Stimulated activated CD4-positive, alpha-beta T cell treated with anti-CD3 and anti-CD28 coated beads, Interleukin-12 subunit alpha, Interleukin-12 subunit beta, amount 100 ng/mL, for 24 hours (primary cell): ENCODE measurements around the gene ADAD1.
"Not testable (repeated sequence)": the region's sequence is repeated elsewhere in the genome, so short reads cannot be mapped to it uniquely, and the experiment has no call there.

Source experiments
- DNase-seq, 2 experiments: peaks; one replicate each; pipeline ENCODE4 v3.0.0-alpha.2; 2020; ENCODE audit warnings: low read depth in 2 of 2

ADAD1 gene

DNA sequence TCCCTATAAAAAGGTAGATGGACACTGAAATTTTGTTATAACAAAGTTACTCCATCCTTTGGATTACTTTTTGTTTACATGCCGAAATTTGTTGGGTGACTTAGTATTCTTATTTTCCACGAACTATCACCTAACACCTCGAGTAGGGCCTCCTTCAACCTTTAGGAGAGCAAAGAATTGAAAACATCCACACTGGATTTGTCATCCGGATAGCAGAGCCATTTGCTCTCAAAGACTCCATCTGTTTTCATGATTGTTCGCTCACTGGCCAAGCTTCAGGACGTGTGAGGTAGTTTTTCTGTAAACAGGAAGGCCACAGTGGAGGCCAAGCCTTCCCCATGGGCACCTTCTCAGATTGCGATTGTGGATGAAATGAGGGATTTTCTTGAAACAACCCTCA lies at the start of gene ADAD1:
TSS of gene ADAD1 (plus strand) at position 301 of the 400 bp plus-strand sequence. CDS start 1,059 bp downstream, outside the sequence.
- no peak for DNase-seq

DNA sequence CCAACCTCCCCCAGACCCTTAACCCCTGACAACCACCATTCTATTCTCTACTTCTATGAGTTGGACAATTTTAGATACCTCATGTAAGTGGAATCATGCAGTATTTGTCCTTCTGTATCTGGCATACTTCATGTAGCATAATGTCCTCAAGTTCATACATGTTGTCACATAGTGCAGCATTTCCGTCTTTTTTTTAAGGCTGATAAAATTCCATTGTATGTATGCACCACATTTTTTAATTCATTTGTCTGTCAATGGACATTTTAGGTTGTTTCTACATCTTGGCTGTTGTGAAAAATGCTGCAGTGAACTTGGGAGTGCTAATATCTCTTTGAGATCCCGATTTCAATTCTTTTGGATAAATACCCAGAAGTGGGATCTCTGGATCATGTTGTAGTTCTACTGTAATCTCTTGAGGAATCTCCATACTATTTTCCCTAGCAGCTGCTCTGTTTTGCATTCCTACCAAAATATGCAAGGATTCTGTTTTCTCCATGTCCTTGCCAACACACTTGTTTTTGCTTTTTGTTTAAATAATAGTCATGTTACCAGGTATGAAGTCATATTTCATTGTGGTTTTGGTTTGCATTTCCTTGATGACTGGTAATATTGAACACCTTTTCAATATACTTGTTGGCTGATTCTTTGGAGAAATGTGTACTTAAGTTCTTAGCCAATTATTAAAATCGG lies 48.8 kb upstream of the ADAD1 start:
- DNase-seq: no peak

DNA sequence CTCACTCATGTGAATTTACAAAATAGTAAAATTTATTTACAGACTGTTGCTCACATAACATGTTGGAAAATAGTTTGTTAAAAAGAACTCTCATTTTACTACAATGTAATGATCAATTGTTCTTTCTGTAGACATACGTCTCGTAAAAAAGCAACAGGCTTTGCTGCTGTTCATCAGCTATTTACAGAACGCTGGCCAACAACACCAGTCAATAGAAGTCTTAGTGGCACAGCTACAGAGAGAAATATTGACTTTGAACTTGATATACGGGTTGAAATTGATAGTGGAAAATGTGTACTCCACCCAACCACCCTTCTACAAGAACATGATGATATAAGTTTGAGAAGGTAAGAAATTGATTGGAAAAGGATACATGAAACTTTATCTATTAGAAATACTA lies 47.6 kb upstream of the ADAD1 start:
- DNase-seq: no peak

DNA sequence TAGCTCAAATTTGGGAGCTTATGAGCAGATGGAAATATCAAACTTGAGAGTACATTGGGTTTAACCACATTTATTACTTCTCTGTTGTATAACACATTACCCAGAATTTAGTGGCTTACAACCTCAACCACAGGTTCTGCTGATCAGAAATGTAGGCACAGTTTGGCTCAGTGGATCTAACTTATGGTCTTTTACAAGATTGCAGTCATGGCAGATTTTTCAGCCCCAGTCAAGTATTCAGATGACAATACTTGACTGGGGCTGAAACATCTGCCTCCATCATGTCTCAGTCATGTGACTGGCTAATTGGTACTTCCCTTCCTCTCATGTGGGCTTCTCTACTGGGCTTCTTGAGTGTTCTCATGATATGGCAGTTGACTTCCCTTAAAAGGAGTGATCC lies 44.0 kb upstream of the ADAD1 start:
- DNase-seq: no peak

DNA sequence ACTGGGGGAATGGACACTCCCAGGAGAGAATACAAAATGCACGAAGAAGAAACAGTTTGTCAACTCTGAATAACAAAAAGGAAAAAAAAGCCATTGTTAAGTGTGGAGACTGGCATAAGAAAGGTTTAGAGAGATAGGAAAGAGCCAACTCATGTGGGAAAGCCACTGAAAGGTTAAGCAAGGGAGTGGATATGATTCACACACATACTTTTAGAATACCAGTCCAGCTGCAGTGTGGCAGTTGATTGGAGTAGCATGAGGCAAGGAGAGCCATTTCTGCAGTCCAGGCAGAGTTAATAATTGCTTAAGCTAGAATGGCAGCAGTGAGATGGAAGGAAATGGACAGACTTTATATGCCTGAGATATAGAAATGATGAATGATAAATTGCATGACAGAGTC lies 36.9 kb upstream of the ADAD1 start:
- DNase-seq: no peak

DNA sequence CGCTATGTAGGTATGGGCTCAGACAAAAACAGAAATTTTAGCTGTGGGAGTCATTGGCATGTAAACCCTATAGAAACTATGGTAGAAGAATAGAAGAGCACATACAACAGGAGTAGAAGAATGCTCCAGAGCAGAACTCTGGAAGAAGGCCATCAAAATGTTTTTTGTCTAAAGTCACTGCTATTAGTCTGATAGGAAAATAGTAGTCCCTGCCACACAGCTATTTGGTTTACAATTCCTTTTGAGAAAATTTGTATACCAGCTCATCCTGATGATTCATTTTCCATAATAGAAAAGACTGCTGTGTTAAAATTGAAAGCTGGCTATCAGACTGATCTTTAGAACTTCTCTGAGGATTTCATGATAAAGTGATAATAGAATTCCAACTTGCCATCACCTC lies 32.8 kb upstream of the ADAD1 start:
- DNase-seq: no peak

DNA sequence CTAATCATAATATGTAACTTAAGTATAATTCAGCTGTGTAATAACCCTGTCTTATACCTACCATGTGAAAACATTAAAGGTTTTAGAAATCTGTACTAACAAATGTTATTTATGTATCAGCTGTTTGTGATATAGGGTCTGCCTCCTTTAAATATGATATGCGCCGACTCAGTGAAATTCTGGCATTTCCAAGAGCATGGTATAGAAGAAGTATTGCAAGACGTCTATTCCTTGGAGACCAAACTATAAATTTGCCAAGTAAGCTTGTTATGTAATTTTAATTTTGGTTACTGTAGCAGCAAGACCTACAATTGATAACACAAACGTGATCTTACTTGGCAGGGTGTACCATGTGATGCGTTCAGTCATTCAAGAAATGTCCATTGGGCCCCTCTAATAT lies 32.3 kb upstream of the ADAD1 start:
- no peak for DNase-seq

DNA sequence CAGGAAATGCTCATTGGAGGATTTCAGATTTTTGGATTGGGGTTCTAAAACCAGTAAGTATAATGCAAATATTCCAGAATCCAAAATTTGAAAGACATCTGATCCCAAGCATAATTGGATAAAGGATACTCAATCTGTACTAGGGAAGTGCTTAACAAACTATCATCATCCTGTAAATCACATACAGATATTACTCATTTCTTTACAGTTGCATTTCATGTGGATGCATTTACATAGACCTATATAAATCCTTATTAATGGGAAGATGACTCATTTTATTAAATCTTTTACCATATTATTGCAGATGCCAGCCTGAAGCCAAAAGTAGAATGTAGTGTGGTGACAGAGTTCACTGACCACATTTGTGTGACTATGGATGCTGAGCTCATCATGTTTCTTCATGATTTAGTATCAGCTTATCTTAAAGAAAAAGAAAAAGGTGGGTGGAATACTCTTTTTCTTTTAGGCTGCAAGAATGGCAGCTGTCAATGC lies 22.4 kb upstream of the ADAD1 start:
- no peak for DNase-seq

DNA sequence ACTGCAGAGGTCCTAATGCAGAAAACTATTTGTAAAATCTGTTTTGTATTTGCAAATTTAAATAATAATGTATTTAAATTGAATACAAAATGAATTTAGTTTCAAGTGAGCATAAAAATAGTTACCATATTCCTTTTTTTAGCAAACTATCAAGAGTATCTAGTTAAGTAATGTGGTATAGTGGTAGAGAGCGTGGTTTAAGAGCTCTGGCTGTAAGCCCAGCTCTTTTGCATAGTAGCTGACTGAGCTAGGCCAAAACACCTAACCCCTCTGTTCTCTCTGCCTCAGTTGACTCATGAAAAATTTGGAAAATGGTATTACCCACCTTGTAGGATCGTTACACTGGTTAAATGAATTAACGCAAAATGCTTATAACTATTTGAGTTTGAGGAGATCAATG lies 18.1 kb upstream of the ADAD1 start:
- DNase-seq: no peak

DNA sequence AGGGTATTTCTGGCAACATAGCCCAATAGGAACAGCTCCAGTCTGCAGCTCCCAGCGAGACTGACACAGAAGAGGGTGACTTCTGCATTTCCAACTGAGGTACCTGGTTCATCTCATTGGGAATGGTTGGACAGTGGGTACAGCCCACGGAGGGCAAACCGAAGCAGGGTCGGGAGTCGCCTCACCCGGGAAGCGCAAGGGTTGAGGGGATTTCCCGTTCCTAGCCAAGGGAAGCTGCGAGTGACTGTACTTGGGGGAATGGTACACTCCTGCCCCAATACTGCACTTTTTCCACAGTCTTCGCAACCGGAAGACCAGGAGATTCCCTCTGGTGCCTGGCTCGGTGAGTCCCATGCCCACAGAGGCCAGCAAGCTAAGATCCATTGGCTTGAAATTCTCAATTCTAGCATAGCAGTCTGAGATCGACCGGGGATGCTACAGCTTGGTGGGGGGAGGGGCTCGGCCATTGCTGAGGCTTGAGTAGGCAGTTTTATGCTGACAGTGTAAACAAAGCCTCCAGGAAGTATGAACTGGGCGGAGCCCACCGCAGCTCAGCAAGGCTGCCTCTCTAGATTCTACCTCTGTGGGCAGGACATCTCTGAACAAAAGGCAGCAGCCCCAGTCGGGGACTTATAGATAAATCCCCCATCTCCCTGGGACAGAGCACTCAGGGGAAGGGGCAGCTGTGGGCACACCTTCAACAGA lies 14.0 kb upstream of the ADAD1 start:
- DNase-seq: peak in 1 of 2 experiments; percentile 0

DNA sequence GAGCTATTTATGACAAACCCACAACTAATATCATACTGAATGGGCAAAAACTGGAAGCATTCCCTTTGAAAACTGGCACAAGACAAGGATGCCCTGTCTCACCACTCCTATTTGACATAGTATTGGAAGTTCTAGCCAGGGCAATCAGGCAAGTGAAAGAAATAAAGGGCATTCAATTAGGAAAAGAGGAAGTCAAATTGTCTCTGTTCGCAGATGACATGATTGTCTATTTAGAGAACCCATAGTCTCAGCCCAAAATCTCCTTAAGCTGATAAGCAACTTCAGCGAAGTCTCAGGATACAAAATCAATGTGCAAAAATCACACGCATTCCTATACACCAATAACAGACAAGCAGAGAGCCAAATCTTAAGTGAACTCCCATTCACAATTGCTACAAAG lies 10.0 kb upstream of the ADAD1 start:
- not testable (repeated sequence) for DNase-seq

DNA sequence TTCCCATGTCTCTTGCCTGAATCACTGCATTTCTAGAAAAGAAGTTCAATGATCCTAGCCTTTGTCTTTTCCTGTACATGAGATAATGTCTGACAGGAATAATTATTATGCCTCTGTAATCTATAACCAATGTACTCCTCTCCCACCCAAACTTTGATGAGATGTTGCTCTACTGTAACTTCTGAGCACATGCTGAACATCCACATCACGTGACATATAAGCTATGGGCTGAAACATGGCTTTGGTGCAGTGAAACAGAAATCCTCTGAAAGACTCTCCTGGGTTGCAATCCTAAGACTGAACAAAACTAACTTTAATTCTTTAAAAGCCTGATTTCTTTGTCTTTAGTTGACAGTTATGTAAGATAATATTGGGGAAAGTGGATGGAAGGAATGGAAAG lies 1.5 kb upstream of the ADAD1 start:
- DNase-seq: no peak

DNA sequence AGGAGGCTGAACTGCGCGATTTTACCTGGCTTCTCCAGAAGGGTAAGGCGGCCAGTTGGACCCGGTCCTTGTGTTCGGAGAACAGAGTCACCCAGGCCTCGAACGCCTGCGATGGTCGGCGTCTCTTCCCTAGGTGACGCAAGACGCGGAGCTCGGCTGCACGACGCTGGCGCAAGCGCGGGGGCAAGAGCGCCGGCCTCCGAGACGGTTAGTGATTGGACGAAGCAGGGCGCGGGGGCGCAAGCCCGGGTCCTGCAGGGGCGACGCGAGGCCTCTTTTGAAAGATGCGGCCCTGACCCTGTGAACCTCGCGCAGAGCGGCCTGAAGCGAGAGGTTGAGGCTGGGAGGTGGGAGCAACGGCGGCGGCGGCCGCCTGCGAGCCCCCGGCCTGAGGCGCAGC lies 428 bp downstream of the ADAD1 start:
- no peak for DNase-seq

DNA sequence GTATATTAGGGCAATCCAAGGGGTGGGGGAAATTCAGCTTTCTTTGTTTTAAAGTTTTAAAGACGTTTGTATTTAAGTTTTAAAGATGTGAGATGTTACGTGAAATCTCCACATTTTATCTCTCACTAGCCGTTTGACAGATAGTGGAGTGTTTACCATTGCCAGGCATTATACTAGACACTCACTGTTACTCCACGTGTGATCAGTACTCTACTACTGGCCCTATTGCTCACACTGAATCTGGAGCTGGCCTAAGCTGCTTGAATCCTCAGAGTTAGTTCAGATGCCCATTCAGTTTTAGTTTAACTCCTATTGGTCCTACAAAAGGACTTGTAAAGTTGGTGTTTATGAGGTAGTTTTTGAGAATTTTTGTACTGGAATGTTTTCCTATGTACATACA lies 4.5 kb downstream of the ADAD1 start:
- no peak for DNase-seq

DNA sequence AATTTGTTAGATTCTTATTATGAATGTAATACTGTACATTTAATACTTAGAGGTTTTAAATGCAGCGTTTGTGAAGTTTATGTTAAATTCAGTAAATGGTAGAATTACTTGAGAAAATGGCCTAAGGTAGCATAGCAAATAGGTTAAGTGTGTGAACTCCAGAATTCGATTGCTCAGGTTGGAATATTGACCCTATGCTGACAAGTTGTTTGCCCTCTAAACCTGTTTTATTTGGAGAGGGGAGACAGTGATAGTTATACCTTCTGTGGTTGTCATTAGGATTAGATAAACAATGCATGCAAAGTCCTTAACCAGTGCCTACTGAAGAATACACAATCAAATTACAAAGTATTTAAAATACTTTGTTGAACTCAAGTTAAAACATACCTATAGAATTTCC lies 5.4 kb downstream of the ADAD1 start:
- no peak for DNase-seq

DNA sequence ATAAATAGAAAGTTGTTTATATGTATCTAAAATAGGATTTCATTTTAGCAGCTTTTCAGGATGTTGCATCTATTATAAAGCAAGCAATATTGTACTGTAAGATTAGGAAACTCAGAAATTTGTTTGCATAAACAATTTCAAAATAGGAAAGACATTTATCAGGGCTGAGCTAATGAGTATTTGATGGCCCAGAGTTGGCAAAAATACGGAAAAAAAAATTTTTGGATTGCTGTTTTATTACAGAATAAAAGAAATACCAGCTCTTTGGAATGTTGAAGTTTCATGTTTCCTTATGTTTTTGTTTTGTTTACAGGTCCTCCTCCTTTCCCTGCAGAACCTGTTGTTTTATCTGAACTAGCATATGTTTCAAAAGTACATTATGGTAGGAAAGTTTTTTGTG lies 14.5 kb downstream of the ADAD1 start:
- no peak for DNase-seq

DNA sequence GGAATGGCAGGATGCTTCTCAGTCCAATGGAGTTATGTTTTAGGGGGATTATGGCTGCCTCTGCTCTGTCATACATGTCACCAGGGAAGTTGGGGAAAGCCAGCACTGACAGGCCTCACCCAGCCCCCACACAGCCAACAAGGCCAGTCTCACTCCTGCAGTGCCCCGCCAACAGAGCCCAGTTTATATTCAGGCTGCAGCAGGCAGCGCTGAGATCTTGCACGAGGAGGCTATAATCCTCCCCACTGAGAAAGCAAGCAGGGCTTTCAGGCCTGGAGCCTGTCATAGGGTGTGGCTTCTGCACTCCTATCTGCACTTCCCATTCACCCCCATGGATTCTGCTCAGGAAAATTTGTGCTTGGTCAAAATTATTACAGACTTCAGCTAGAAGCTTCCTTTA lies 25.1 kb downstream of the ADAD1 start:
- DNase-seq: no peak

DNA sequence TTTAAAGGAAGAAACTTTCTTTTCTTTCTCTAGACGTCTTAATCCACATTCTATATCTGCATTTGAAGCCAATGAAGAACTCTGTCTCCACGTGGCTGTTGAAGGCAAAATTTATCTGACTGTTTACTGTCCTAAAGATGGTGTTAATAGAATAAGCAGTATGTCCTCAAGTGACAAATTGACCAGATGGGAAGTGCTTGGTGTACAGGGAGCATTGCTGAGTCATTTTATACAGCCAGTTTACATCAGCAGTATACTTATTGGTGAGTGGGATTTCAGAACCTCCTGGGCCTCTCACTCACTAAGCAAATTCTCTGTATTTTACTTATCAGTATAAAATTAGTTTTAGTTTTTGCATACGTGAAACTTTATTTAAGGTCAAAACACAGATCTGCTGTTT lies 33.7 kb downstream of the ADAD1 start:
- DNase-seq: no peak

DNA sequence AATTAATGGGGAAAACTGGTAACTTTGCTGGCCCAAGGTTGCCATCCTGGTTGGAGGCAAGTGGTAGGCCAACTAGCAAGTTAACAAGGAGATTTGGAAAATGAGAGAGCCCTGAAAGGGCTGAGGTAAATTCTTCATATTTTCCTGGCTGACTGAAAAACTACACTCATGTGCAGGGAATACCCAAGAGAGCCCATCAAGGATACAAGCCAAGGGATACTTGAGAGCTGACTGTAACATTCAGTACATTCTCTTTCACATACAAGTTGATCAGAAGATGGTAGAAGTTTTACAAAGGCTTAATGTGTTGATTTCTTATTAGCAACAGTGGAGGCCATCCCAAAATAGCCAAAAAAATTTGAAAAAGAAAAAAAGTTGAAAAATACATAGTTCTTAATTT lies 44.4 kb downstream of the ADAD1 start:
- DNase-seq: no peak

DNA sequence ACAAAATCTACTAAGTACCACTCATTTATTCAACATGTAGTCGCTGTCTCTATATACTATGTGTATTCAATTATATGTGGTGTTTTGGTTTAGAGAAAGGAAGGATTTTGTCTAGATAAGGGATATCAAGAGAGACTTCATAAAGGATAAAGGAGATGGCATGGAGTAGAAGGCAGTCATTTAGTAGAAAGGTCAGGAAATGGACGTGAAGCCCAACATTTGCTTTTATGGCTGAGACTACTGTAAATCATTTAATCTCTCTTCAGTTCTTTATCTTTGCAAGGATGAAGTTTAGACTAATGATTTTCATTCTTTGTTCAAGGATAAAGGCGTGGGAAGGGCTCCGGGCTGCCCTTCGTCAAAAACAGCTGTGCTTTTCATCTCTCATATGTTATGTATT lies 52.5 kb downstream of the ADAD1 start:
- no peak for DNase-seq

DNA sequence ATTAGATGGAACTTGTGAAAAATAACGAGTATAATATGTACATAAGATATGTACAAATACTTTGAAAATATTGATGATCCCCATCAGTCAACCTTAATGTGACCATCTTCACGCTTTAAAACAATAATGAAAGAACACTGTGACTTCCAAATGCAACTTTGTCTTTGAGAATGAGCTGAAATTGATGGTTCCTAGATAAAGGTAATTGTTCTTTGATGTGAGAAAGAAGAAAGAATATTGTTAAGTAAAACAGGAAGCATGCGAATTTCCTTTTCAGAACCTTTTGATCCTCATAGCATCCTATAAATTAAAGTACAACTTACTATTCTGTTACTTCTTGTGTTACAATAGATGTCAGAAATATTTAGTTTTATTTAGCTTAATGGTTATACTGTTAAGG lies 55.5 kb downstream of the ADAD1 start:
- DNase-seq: no peak

DNA sequence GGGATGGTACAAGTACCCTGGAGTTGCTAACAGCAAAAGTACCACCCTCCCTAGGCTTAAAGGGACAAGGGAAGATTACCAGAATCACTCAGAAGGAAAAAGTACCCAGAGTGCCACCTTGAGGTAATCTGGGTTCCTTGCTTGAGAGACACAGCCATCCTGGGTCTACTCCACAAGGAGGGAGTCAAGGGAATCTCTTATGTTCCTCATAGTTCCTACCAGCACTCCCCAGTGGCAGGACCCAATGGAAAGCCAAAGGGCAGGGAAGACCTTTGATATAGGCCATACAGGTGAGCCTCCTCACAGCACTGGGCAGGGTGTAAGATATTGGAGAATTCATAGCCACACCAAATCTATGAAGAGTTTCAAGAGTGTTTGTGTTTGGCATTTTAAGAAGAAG lies 72.0 kb downstream of the ADAD1 start:
- peak; percentile 29 to 41 for DNase-seq

DNA sequence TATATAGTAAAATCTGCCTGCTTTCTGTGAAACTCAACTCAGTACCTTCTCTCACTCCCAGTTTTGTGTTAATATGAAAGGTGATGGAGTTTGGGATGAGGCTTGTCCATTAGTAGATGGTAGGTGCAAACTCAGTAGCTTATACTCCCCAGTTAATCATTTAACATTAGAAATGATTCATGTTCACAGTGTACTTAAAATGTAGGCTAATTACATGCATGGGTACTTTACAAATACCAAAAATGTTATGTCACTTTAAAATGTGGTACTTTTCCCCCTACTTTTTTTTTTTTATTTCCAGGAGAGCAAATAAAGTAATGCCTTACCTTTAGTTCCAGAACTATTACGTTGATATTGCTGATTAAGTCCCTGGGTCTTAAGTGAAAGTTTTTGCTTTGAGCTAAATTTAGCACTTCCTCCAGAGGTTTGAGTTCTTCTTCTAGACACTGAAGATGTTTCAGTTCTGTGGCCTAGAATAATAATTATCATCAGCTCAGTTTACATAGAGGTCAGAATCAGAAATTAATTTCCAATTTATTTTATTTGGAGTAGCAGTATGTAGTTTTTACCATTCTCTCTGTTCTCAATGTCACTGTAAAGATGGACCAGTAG lies 74.7 kb downstream of the ADAD1 start:
- DNase-seq: no peak
